ENCODE measurements around the gene NHEJ1. TPM values are rescaled to one million over a fixed set of nuclear protein-coding genes. Genes with fewer than 3 reads are reported as not detected.

Gene NHEJ1
- total and polyA plus RNA-seq, 2 donors (not counting 1 experiment from before 2014, with no cell fraction given) = 22.1 to 24.8 TPM

DNA sequence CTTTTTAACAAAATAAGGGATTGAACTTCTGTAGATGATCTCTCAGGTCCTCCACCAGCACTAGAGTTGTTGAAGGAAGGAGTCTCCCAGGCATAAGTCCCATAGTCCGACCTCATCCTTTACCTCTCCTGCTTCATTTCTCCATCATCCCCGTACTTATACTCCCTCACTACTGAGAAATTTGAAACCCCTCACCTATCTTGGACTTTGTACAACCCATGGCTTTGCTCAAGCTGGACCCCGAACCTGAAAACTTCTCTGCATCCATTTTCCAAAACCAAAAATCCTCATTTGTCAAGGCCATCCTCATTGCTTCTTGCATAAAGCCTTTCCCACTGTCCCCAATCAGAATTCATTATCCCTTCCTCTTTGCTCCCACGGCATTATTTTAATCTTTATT, 482 bp upstream of the NHEJ1 start:
- peak overlapping the region; percentile 71 for H3K27ac ChIP-seq (ENCODE audit: insufficient read depth, low read length)
- no peaks in the 10 kb centered on the region for H3K27me3 ChIP-seq (ENCODE audit: control insufficient read depth, insufficient read depth, low read length)
- no peak overlapping the region for H2AFZ ChIP-seq (ENCODE audit: low read length)
- H3K4me1 ChIP-seq (ENCODE audit: control insufficient read depth, extremely low read depth, insufficient read depth, low read length) = peaks cover 4% of the 10 kb centered on the region
- no peaks in the 10 kb centered on the region for H3K79me2 ChIP-seq (ENCODE audit: control insufficient read depth, insufficient read depth, low read length)
- no peak for TF ChIP-seq EZH2 (IDR thresholded peaks at IDR 0.05; ENCODE audit: low read length, missing control alignments)
- no peak for TF ChIP-seq CTCF (conservative IDR thresholded peaks at IDR 0.05 in 1 of 2, IDR thresholded peaks at IDR 0.05 in 1 of 2; ENCODE audit: low read depth in 1 of 2, low read length in 2 of 2)
- H3K9me3 ChIP-seq (ENCODE audit: control insufficient read depth, insufficient read depth, low read depth, low read length) = no peaks in the 10 kb centered on the region
- peak overlapping the region; percentile 72 for H3K4me2 ChIP-seq (ENCODE audit: extremely low read depth, insufficient read depth, low read length)
- no peak for DNase-seq (ENCODE audit: low read depth in 2 of 2)
- peak overlapping the region; percentile 83 for H3K9ac ChIP-seq (ENCODE audit: insufficient read depth, low read length)
- no peaks in the 10 kb centered on the region for H3K36me3 ChIP-seq (ENCODE audit: control insufficient read depth, insufficient read depth, low read length)
- H3K4me3 ChIP-seq (replicated peaks in 1 of 4; ENCODE audit: control extremely low read depth in 1 of 4, insufficient read depth in 1 of 4, low read depth in 3 of 4, low read length in 4 of 4) = peak overlapping the region; percentile 54 to 79 (median 64)
- H4K20me1 ChIP-seq (ENCODE audit: control insufficient read depth, extremely low read depth, insufficient read depth, low read length) = no peaks in the 10 kb centered on the region

DNA sequence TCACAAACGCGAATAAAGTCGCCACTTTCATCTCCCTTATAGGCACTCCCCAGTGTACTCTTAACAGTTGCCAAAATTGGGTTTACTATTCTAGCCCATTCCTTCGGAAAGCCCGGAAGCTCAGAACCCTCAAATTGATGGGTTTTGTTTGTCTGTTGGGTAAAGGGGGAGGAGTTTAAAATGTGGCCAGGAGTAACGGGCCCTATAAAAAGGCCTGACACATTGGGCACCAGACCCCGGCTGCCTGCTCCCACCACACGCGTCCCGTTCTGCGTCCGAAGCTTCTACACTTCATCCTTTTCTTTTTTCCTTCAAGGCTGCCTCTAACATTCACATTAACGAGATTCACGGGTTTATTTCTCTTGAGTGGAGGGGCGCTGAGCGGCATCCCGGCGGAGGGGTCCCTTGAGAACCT, 837 bp downstream of the NHEJ1 start:
- Histone ChIP-seq H3K4me1 (ENCODE audit: control insufficient read depth, extremely low read depth, insufficient read depth, low read length) (peaks cover 4% of the 10 kb centered on the region), H3K4me3 (replicated peaks in 1 of 4; ENCODE audit: control extremely low read depth in 1 of 4, insufficient read depth in 1 of 4, low read depth in 3 of 4, low read length in 4 of 4) (peak overlapping the region; percentile 50 to 79 (median 63)), H3K36me3 (ENCODE audit: control insufficient read depth, insufficient read depth, low read length) (no peaks in the 10 kb centered on the region), H3K79me2 (ENCODE audit: control insufficient read depth, insufficient read depth, low read length) (no peaks in the 10 kb centered on the region), H3K9ac (ENCODE audit: insufficient read depth, low read length) (no peak overlapping the region), H3K27me3 (ENCODE audit: control insufficient read depth, insufficient read depth, low read length) (no peaks in the 10 kb centered on the region), H4K20me1 (ENCODE audit: control insufficient read depth, extremely low read depth, insufficient read depth, low read length) (no peaks in the 10 kb centered on the region), H3K27ac (ENCODE audit: insufficient read depth, low read length) (peak overlapping the region; percentile 19), H3K9me3 (ENCODE audit: control insufficient read depth, insufficient read depth, low read depth, low read length) (no peaks in the 10 kb centered on the region), H2AFZ (ENCODE audit: low read length) (peak overlapping the region; percentile 76), H3K4me2 (ENCODE audit: extremely low read depth, insufficient read depth, low read length) (peak overlapping the region; percentile 93)
- TF ChIP-seq EZH2 (IDR thresholded peaks at IDR 0.05; ENCODE audit: low read length, missing control alignments) = no peak
- TF ChIP-seq CTCF (conservative IDR thresholded peaks at IDR 0.05 in 1 of 2, IDR thresholded peaks at IDR 0.05 in 1 of 2; ENCODE audit: low read depth in 1 of 2, low read length in 2 of 2) = no peak
- no peak for DNase-seq (ENCODE audit: low read depth in 2 of 2)

DNA sequence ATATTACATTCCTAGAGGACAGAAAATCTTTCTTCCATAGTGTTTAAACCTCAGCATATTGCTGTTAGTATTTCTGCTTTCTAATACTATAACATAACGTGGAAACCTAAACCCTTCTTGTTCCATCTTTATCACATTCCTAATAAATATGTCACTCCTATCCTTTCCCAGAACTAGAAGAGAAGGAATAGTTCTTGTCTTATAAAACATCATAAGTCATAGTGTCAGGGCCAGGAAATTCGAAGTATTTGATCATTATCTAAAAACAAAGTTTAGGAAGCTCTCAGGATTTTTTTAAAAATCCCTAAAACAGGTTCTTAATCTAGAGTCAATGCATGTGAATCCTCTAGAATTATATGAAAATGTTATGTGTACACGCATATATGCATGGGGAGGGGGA, 2.0 kb downstream of the NHEJ1 start:
- Histone ChIP-seq H3K27ac (ENCODE audit: insufficient read depth, low read length) (no peak overlapping the region), H3K9me3 (ENCODE audit: control insufficient read depth, insufficient read depth, low read depth, low read length) (no peaks in the 10 kb centered on the region), H3K27me3 (ENCODE audit: control insufficient read depth, insufficient read depth, low read length) (no peaks in the 10 kb centered on the region), H3K9ac (ENCODE audit: insufficient read depth, low read length) (no peak overlapping the region), H3K36me3 (ENCODE audit: control insufficient read depth, insufficient read depth, low read length) (no peaks in the 10 kb centered on the region), H3K4me2 (ENCODE audit: extremely low read depth, insufficient read depth, low read length) (no peak overlapping the region), H4K20me1 (ENCODE audit: control insufficient read depth, extremely low read depth, insufficient read depth, low read length) (no peaks in the 10 kb centered on the region), H3K4me3 (replicated peaks in 1 of 4; ENCODE audit: control extremely low read depth in 1 of 4, insufficient read depth in 1 of 4, low read depth in 3 of 4, low read length in 4 of 4) (no peak overlapping the region), H3K4me1 (ENCODE audit: control insufficient read depth, extremely low read depth, insufficient read depth, low read length) (peaks cover 4% of the 10 kb centered on the region), H2AFZ (ENCODE audit: low read length) (no peak overlapping the region), H3K79me2 (ENCODE audit: control insufficient read depth, insufficient read depth, low read length) (no peaks in the 10 kb centered on the region)
- TF ChIP-seq CTCF (conservative IDR thresholded peaks at IDR 0.05 in 1 of 2, IDR thresholded peaks at IDR 0.05 in 1 of 2; ENCODE audit: low read depth in 1 of 2, low read length in 2 of 2) (no peak), EZH2 (IDR thresholded peaks at IDR 0.05; ENCODE audit: low read length, missing control alignments) (no peak)
- DNase-seq (ENCODE audit: low read depth in 2 of 2) = peak in 1 of 2 donors; percentile 24

Measured in fibroblast of lung (primary cell).